Smooth muscle cell (in vitro differentiated cells): ENCODE measurements around the gene RAB8A. TPM values are rescaled to one million over a fixed set of nuclear protein-coding genes. Genes with fewer than 3 reads are reported as not detected.

ENCODE experiments used
- DNase-seq: peaks from one replicate; lab custom pipeline; 2025; ENCODE audit not compliant: unreplicated experiment; lab: John Stamatoyannopoulos, UW
- H2AFZ ChIP-seq: fragments of 200-600 bp; sonication (generic); 2 replicates; pipeline ENCODE4 v1.6.0; 2016; ENCODE audit warnings: antibody characterized with exemption, low read depth, mild to moderate bottlenecking
- H3F3A ChIP-seq: fragments of 200-600 bp; sonication (generic); 2 replicates; pipeline ENCODE4 v1.6.0; 2017; ENCODE audit warnings: antibody characterized with exemption, low read depth
- H3K27ac ChIP-seq: fragments of 200-600 bp; sonication (generic); 2 replicates; pipeline ENCODE4 v1.5.1; 2016; ENCODE audit warnings: low read depth, mild to moderate bottlenecking
- H3K27me3 ChIP-seq: fragments of 200-600 bp; sonication (generic); 2 replicates; pipeline ENCODE4 v1.6.1; 2016; ENCODE audit warnings: low read depth, mild to moderate bottlenecking
- H3K36me3 ChIP-seq: fragments of 200-600 bp; sonication (generic); 2 replicates; pipeline ENCODE4 v1.5.1; 2016; ENCODE audit warnings: low read depth
- H3K4me1 ChIP-seq: fragments of 200-600 bp; sonication (generic); 2 replicates; pipeline ENCODE4 v1.5.1; 2016; ENCODE audit warnings: low read depth
- H3K4me2 ChIP-seq: fragments of 200-600 bp; sonication (generic); 2 replicates; pipeline ENCODE4 v1.6.0; 2016; ENCODE audit warnings: mild to moderate bottlenecking
- H3K4me3 ChIP-seq: fragments of 200-600 bp; sonication (generic); 2 replicates; pipeline ENCODE4 v1.5.1; 2016; ENCODE audit warnings: mild to moderate bottlenecking
- H3K79me2 ChIP-seq: fragments of 200-600 bp; sonication (generic); 2 replicates; pipeline ENCODE4 v1.6.0; 2016; ENCODE audit warnings: low read depth, mild to moderate bottlenecking
- H3K9ac ChIP-seq: fragments of 200-600 bp; sonication (generic); 2 replicates; pipeline ENCODE4 v1.6.0; 2016; ENCODE audit warnings: low read depth
- H3K9me3 ChIP-seq: fragments of 200-600 bp; sonication (generic); replicated peaks from 2 replicates; pipeline ENCODE4 v1.5.1; 2016; ENCODE audit warnings: low read depth
- H4K20me1 ChIP-seq: fragments of 200-600 bp; sonication (generic); 2 replicates; pipeline ENCODE4 v1.6.0; 2016; ENCODE audit warnings: low read depth
- WGBS: methylation state at CpG from one replicate; pipeline ENCODE4 v1.1.7; 2016; ENCODE audit warnings: low lambda C conversion rate; 5-methylcytosine and 5-hydroxymethylcytosine counted together
- polyA plus RNA-seq: library from polyadenylated mRNA; unstranded; fragments of >200 nt; fragmentation: Nextera tagmentation; extraction: Ambion mirVana; gene quantifications from 2 replicates; pipeline ENCODE4 v1.2.1, GENCODE V29; 2016
- total RNA-seq: library from RNA; depleted of rRNA; stranded (reverse); fragments of >200 nt; gene quantifications from 2 replicates; pipeline ENCODE4 v1.2.3, GENCODE V29; 2014
- TF ChIP-seq, protein P1 (sequence below): fragments of 200-600 bp; sonication (generic); IDR thresholded peaks from 2 replicates; pipeline ENCODE4 v1.5.1; 2017; ENCODE audit warnings: borderline replicate concordance, mild to moderate bottlenecking, antibody characterized with exemption; ENCODE audit not compliant: insufficient read depth, poor library complexity, severe bottlenecking

Gene RAB8A
- total and polyA plus RNA-seq, 2 experiments from 2014 or later: 47.3 to 96.0 TPM

DNA sequence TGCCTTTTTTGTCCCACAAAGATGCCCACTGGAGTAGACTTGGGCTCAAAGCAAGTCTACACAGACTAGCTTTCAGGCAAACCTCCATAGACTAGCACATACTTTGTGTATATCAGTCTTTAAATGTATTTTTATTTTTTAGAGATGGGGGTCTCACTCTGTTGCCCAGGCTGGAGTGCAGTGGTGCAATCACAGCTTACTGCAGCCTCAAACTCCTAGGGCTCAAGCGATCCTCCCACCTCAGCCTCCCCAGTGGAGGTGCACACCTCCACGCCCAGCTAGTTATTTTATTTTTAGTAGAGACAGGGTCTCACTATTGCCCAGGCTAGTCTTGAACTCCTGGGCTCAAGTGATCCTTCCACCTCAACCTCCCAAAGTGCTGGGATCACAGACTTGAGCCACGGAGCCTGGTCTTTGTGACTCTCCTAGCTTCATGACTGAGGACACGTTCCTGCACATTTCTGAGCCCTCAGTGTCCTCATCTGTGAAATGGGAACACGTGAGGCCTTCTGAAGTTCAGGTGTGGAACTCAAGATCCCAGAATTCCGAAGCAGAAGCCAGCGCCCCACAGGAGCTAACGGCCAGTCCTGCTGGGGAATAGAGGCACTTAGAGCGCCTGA is 40.5 kb upstream of the RAB8A start:
- Histone ChIP-seq H3F3A (peaks cover 13% of the 10 kb centered on the region), H3K9me3 (no peaks in the 10 kb centered on the region), H3K4me3 (no peak overlapping the region), H3K36me3 (no peaks in the 10 kb centered on the region), H3K27me3 (no peaks in the 10 kb centered on the region), H4K20me1 (no peaks in the 10 kb centered on the region), H3K4me1 (no peaks in the 10 kb centered on the region), H3K9ac (no peak overlapping the region), H3K27ac (no peak overlapping the region), H2AFZ (no peak overlapping the region), H3K79me2 (peaks cover 5% of the 10 kb centered on the region), H3K4me2 (no peak overlapping the region)
- 94% methylated on average over 9 of the region's 9 CpGs for WGBS
- TF ChIP-seq, protein P1, sequence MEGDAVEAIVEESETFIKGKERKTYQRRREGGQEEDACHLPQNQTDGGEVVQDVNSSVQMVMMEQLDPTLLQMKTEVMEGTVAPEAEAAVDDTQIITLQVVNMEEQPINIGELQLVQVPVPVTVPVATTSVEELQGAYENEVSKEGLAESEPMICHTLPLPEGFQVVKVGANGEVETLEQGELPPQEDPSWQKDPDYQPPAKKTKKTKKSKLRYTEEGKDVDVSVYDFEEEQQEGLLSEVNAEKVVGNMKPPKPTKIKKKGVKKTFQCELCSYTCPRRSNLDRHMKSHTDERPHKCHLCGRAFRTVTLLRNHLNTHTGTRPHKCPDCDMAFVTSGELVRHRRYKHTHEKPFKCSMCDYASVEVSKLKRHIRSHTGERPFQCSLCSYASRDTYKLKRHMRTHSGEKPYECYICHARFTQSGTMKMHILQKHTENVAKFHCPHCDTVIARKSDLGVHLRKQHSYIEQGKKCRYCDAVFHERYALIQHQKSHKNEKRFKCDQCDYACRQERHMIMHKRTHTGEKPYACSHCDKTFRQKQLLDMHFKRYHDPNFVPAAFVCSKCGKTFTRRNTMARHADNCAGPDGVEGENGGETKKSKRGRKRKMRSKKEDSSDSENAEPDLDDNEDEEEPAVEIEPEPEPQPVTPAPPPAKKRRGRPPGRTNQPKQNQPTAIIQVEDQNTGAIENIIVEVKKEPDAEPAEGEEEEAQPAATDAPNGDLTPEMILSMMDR: no peak
- DNase-seq: no peak

DNA sequence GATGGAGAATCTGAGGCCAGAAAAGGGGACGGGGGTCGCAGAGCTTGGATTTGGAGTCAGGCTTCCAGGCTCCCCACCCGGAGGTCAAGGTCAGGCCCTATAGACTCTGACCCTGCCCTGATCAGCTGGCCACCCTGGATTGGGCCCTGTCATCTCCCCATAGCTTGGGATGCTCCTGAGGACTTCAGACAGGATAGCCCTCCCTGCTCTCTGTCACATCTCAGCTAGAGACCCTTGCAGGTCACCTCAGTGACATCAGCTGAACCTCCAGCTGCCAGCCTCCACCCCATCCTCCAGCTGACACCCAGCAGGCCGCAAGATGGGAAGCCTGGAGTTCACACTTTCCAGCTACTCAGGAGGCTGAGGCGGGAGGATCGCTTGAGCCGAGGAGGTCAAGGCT is 38.2 kb upstream of the RAB8A start:
- H4K20me1 ChIP-seq: peaks cover 16% of the 10 kb centered on the region
- peaks cover 2% of the 10 kb centered on the region for H3K4me1 ChIP-seq
- peaks cover 26% of the 10 kb centered on the region for H3F3A ChIP-seq
- no peak overlapping the region for H3K4me3 ChIP-seq
- WGBS: 93% methylated on average over 7 of the region's 7 CpGs
- no peak overlapping the region for H3K4me2 ChIP-seq
- H3K9me3 ChIP-seq: no peaks in the 10 kb centered on the region
- H3K27ac ChIP-seq: no peak overlapping the region
- no peak overlapping the region for H2AFZ ChIP-seq
- no peaks in the 10 kb centered on the region for H3K27me3 ChIP-seq
- DNase-seq: no peak
- no peaks in the 10 kb centered on the region for H3K36me3 ChIP-seq
- no peak overlapping the region for H3K9ac ChIP-seq
- peaks cover 26% of the 10 kb centered on the region for H3K79me2 ChIP-seq
- TF ChIP-seq, protein P1: no peak

DNA sequence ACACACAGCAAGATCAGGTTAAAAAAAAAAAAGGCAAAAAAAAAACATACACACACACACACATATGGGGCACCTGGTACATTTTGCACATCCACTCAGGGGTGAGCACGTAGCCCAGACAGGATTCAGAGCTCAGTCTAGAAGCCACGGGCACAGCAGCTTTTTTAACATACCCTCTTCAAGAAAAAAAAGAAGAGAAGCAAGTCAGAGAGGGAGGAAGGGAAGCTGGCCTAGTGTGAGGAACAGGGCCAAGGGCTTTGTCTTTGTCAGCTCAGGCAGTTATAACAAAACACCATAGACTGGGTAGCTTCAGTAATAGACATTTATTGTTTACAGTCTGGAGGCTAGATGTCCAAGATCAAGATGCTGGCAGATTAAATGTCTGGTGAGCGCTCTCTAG is 37.7 kb upstream of the RAB8A start:
- TF ChIP-seq, protein P1: no peak
- H3K9ac ChIP-seq: no peak overlapping the region
- H3F3A ChIP-seq: peaks cover 27% of the 10 kb centered on the region
- peaks cover 32% of the 10 kb centered on the region for H3K79me2 ChIP-seq
- H3K4me1 ChIP-seq: peaks cover 7% of the 10 kb centered on the region
- 67% methylated on average over 3 of the region's 3 CpGs for WGBS
- H3K27ac ChIP-seq: peak overlapping the region; percentile 57
- H4K20me1 ChIP-seq: peaks cover 21% of the 10 kb centered on the region
- H3K4me3 ChIP-seq: no peak overlapping the region
- no peaks in the 10 kb centered on the region for H3K27me3 ChIP-seq
- H3K4me2 ChIP-seq: no peak overlapping the region
- H2AFZ ChIP-seq: no peak overlapping the region
- no peaks in the 10 kb centered on the region for H3K9me3 ChIP-seq
- no peak for DNase-seq
- H3K36me3 ChIP-seq: no peaks in the 10 kb centered on the region
